K562 (cell line): ENCODE results near the gene TXNRD3. TPM values are rescaled to one million over a fixed set of nuclear protein-coding genes. Genes with fewer than 3 reads are reported as not detected.

Source experiments
- ATAC-seq: fragments of 200-7000 bp; cut with Tn5 transposase; 3 replicates; pipeline ENCODE4 v1.9.1; 2020; ENCODE audit warnings: moderate library complexity
- BruUV-seq: library from RNA; stranded (reverse); fragments of 400-500 nt; replicated peaks from 2 replicates; lab custom pipeline; 2021; lab: Mats Ljungman, UMichigan
- CTCF ChIA-PET: fragments of 300-600 bp; formaldehyde crosslinking; extraction: SDS; loops from one replicate; lab custom pipeline; 2021; ENCODE audit warnings: low intra/inter-chr PET ratio; lab: Yijun Ruan, JAX
- POLR2A ChIA-PET: fragments of 300-600, 350-650 bp; sonication (Branson Sonifier 250); formaldehyde crosslinking; extraction: SDS; loops from one replicate; lab custom pipeline; 2021; ENCODE audit warnings: antibody characterized with exemption, inconsistent platforms; lab: Yijun Ruan, JAX
- DNase-seq, 4 experiments: peaks; one replicate each; pipeline versions ENCODE4 v3.0.0 to v3.0.0-alpha.2; 2011 to 2018; ENCODE audit warnings: low spot score in 3 of 4, mixed read lengths in 3 of 4; ENCODE audit errors: extremely low read depth in 1 of 4
- FAIRE-seq: peaks from 2 replicates; lab custom pipeline; 2011; peaks lifted over from hg19 to GRCh38; lab: Jason Lieb, UNC
- H2AFZ ChIP-seq: 2 replicates; pipeline ENCODE4 v1.6.0; 2011; ENCODE audit warnings: low read depth, low read length, control low read depth, inconsistent platforms
- H3K27ac ChIP-seq: fragments of 200-600 bp; 3 replicates; pipeline ENCODE4 v1.8.0; 2011; ENCODE audit warnings: low read depth, mild to moderate bottlenecking, control low read depth, inconsistent platforms, low read length, moderate library complexity, mixed read lengths; ENCODE audit errors: extremely low read depth
- H3K27me3 ChIP-seq, 2 experiments: fragments of 300-600 bp in 1 of 2; 2 replicates in 1 of 2; 3 replicates in 1 of 2; pipeline versions ENCODE4 v1.6.0 to v1.8.0; 2011; ENCODE audit warnings: inconsistent platforms in 2 of 2, low read length in 2 of 2, mild to moderate bottlenecking in 1 of 2, mixed read lengths in 1 of 2, moderate library complexity in 1 of 2; ENCODE audit not compliant: control insufficient read depth in 2 of 2, insufficient read depth in 2 of 2
- H3K36me3 ChIP-seq: fragments of 300-600 bp; 3 replicates; pipeline ENCODE4 v1.8.0; 2011; ENCODE audit warnings: mild to moderate bottlenecking, low read length, inconsistent platforms; ENCODE audit not compliant: control insufficient read depth, insufficient read depth
- H3K4me1 ChIP-seq, 2 experiments: fragments of 200-600 bp in 1 of 2; replicated peaks in 1 of 2; 2 replicates in 1 of 2; 3 replicates in 1 of 2; pipeline versions ENCODE4 v1.5.1 to v1.8.0; 2011; ENCODE audit warnings: inconsistent platforms in 2 of 2, low read length in 2 of 2, mild to moderate bottlenecking in 1 of 2, mixed read lengths in 1 of 2, moderate library complexity in 1 of 2; ENCODE audit not compliant: control insufficient read depth in 2 of 2, insufficient read depth in 2 of 2
- H3K4me2 ChIP-seq: 2 replicates; pipeline ENCODE4 v1.6.1; 2011; ENCODE audit warnings: low read length, control low read depth, inconsistent platforms, mixed read lengths; ENCODE audit not compliant: insufficient read depth
- H3K4me3 ChIP-seq: fragments of 200-600 bp; sonication (generic), shearing (Covaris generic); 2 replicates; pipeline ENCODE4 v1.5.1; 2016; ENCODE audit warnings: control low read depth, inconsistent platforms
- H3K79me2 ChIP-seq: fragments of 200-600 bp; 3 replicates; pipeline ENCODE4 v1.8.0; 2011; ENCODE audit warnings: low read length, inconsistent platforms; ENCODE audit not compliant: control insufficient read depth, insufficient read depth
- H3K9ac ChIP-seq, 2 experiments: 2 replicates each; pipeline versions ENCODE4 v1.6.0 to v1.6.1; 2011; ENCODE audit warnings: low read depth in 2 of 2, low read length in 2 of 2, control low read depth in 1 of 2, inconsistent platforms in 1 of 2, mild to moderate bottlenecking in 1 of 2, mixed read lengths in 1 of 2; ENCODE audit not compliant: insufficient read depth in 1 of 2
- H3K9me1 ChIP-seq: one replicate; pipeline ENCODE4 v1.6.0; 2011; ENCODE audit warnings: inconsistent platforms, mild to moderate bottlenecking, low read length, moderate library complexity; ENCODE audit not compliant: control insufficient read depth, insufficient read depth
- H3K9me3 ChIP-seq: replicated peaks from 2 replicates; pipeline ENCODE4 v1.5.1; 2011; ENCODE audit warnings: low read depth, low read length, inconsistent platforms; ENCODE audit not compliant: control insufficient read depth, insufficient read depth
- H4K20me1 ChIP-seq: replicated peaks from 2 replicates; pipeline ENCODE4 v1.6.1; 2011; ENCODE audit warnings: low read length, inconsistent platforms, mixed read lengths; ENCODE audit not compliant: control insufficient read depth, insufficient read depth
- ETS1 ChIP-seq: conservative IDR thresholded peaks from 2 replicates; pipeline ENCODE4 v1.6.1; 2011; ENCODE audit warnings: low read depth, mild to moderate bottlenecking, low read length; ENCODE audit not compliant: control insufficient read depth
- HDAC6 ChIP-seq: IDR thresholded peaks from 2 replicates; pipeline ENCODE4 v1.6.1; 2012; ENCODE audit warnings: low read depth, mild to moderate bottlenecking, control low read depth, inconsistent platforms, low read length, moderate library complexity
- L3MBTL2 ChIP-seq: fragments of 450-650 bp; IDR thresholded peaks from 2 replicates; pipeline ENCODE4 v1.6.1; 2016; ENCODE audit warnings: mild to moderate bottlenecking, moderate library complexity
- MCM3 ChIP-seq: fragments of 450-650 bp; IDR thresholded peaks from 2 replicates; pipeline ENCODE4 v1.6.1; 2016
- MEF2A ChIP-seq: IDR thresholded peaks from 2 replicates; pipeline ENCODE4 v1.6.1; 2011; ENCODE audit warnings: low read depth, mild to moderate bottlenecking, low read length, moderate library complexity; ENCODE audit not compliant: control insufficient read depth
- PCBP1 ChIP-seq: fragments of 200-400 bp; formaldehyde crosslinking; IDR thresholded peaks from 2 replicates; pipeline ENCODE4 v1.6.1; 2018; ENCODE audit warnings: mild to moderate bottlenecking, low read depth, low read length; ENCODE audit not compliant: poor library complexity, severe bottlenecking
- POLR2A ChIP-seq: fragments of 450-650 bp; conservative IDR thresholded peaks from 2 replicates; pipeline ENCODE4 v1.6.1; 2016
- SLC30A9 ChIP-seq: fragments of 250-450 bp; sonication (Bioruptor Pico); IDR thresholded peaks from 2 replicates; pipeline ENCODE4 v1.8.0; 2022; ENCODE audit warnings: mild to moderate bottlenecking, moderate library complexity
- SREBF1 ChIP-seq: fragments of 150-350 bp; IDR thresholded peaks from 2 replicates; pipeline ENCODE4 v1.6.1; 2014; ENCODE audit warnings: antibody characterized with exemption, low read depth, low read length, borderline replicate concordance
- YY1 ChIP-seq, 3 experiments: IDR thresholded peaks; 2 replicates each; pipeline ENCODE4 v1.6.1; 2011; ENCODE audit warnings: low read length in 2 of 3, mild to moderate bottlenecking in 2 of 3, moderate library complexity in 2 of 3, borderline replicate concordance in 1 of 3, control low read depth in 1 of 3, low read depth in 1 of 3; ENCODE audit not compliant: insufficient read depth in 3 of 3, insufficient replicate concordance in 2 of 3, control insufficient read depth in 1 of 3, insufficient read length in 1 of 3; ENCODE audit errors: extremely low read depth in 1 of 3
- ZBTB49 ChIP-seq: sonication (generic); formaldehyde crosslinking; IDR thresholded peaks from 2 replicates; pipeline ENCODE4 v1.8.0; 2022; ENCODE audit warnings: missing genetic modification reagents, mild to moderate bottlenecking, borderline replicate concordance
- ZFP1 ChIP-seq: fragments of 450-650 bp; formaldehyde crosslinking; IDR thresholded peaks from 2 replicates; pipeline ENCODE4 v1.4.0; 2020; ENCODE audit warnings: mild to moderate bottlenecking, mixed read lengths
- ZNF398 ChIP-seq: fragments of 250-450 bp; sonication (Bioruptor Pico); IDR thresholded peaks from 2 replicates; pipeline ENCODE4 v1.8.0; 2021; ENCODE audit warnings: moderate library complexity, mild to moderate bottlenecking, inconsistent platforms
- ZNF707 ChIP-seq: fragments of 250-450 bp; sonication (Bioruptor Pico); conservative IDR thresholded peaks from 2 replicates; pipeline ENCODE4 v1.8.0; 2022; ENCODE audit warnings: inconsistent platforms, mild to moderate bottlenecking, moderate library complexity
- WGBS: fragments of 100-300 bp; shearing (Covaris generic); methylation state at CpG from one replicate; pipeline ENCODE4 v1.1.6; 2016; ENCODE audit warnings: low coverage, mixed read lengths; ENCODE audit not compliant: insufficient coverage; ENCODE audit errors: missing lambda C conversion rate; 5-methylcytosine and 5-hydroxymethylcytosine counted together
- in situ Hi-C: fragments of 300-500 bp; cut with MboI; formaldehyde crosslinking; loops from 4 replicates; pipeline ENCODE4 v1.15.0; 2018; ENCODE audit warnings: inconsistent platforms, mixed read lengths
- intact Hi-C: fragments of 100-400 bp; cut with micrococcal nuclease; formaldehyde crosslinking; loops from 2 replicates; pipeline ENCODE4 v1.14.2; 2022
- polyA plus RNA-seq, 8 experiments: library from polyadenylated mRNA; depleted of rRNA in 4 of 8; stranded (reverse) in 5 of 8; unstranded in 3 of 8; fragments of >200 nt; fragmentation: Nextera tagmentation in 2 of 8; fragmentation: Illumina TruSeq in 1 of 8; extraction: Ambion mirVana in 2 of 8; extraction: Trizol in 1 of 8; gene quantifications; 2 replicates each; pipeline versions ENCODE4 v1.2.1 to v1.2.3, GENCODE V29; 2011 to 2014; ENCODE audit warnings: inconsistent platforms in 1 of 8, missing spikeins in 1 of 8
- total RNA-seq, 7 experiments: library from RNA; depleted of rRNA in 6 of 7; stranded (reverse); fragments of >200 nt in 6 of 7; fragmentation: Illumina TruSeq in 2 of 7; extraction: Trizol in 2 of 7; gene quantifications; 2 replicates each; pipeline versions ENCODE4 v1.2.1 to v1.2.3, GENCODE V29; 2011 to 2021; ENCODE audit warnings: low replicate concordance in 1 of 7

Gene TXNRD3
- total and polyA plus RNA-seq, 9 of the 15 experiments (the other 6 are each of a cell fraction or from before 2014, with no cell fraction given), result 0.96 to 2.3 (median 1.7) TPM

DNA sequence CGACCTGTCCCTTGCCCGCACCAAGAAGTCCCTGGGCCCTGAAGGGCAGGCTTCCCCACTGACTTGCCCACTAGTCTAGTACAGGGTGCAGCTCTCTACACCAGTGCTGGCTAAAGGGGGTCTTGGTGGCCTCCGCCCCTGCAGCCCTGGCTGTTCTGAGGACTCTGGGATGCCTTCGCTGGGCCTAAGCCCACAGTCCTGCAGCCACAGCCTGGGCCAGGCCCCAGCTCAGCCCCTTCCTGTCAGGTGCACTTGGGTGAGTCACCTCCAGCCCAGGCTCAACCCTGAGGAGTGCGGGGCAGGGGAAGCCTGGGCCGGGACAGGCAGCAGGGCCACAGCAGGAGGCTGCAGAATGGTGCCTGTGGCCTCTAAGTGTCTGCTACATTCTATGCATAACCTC, 97.2 kb downstream of the TXNRD3 start (continued):
- TF ChIP-seq ETS1 (no peak), ZNF707 (no peak), POLR2A (no peak), ZFP1 (CRISPR knock-in tag) (no peak), SREBF1 (no peak), SLC30A9 (no peak)

- intact Hi-C loops (no loop called here), in situ Hi-C loops (no loop called here)
- no peak overlapping the region for H3K4me2 ChIP-seq
- H3K27ac ChIP-seq, result no peak overlapping the region
- CTCF ChIA-PET, result no interaction called here
- no peaks in the 10 kb centered on the region for H3K9me3 ChIP-seq
- no peak overlapping the region for H2AFZ ChIP-seq
- ATAC-seq (no peak), FAIRE-seq (no peak), DNase-seq (no peak)
- 0% methylated on average over 1 of the region's 11 CpGs for WGBS
- H3K36me3 ChIP-seq, result no peaks in the 10 kb centered on the region
- H3K9ac ChIP-seq, result no peak overlapping the region
- no peaks in the 10 kb centered on the region for H3K4me1 ChIP-seq
- POLR2A ChIA-PET, result no interaction called here
- no TSS peak for BruUV-seq
- H3K27me3 ChIP-seq, result peaks cover 4 to 29% of the 10 kb centered on the region in 2 experiments; a peak in 2 of 5 replicates
- H3K4me3 ChIP-seq, result no peak overlapping the region
- no peaks in the 10 kb centered on the region for H3K79me2 ChIP-seq
- H4K20me1 ChIP-seq, result no peaks in the 10 kb centered on the region; the same call in 1 of the 2 replicates
- H3K9me1 ChIP-seq, result no peaks in the 10 kb centered on the region
- TF ChIP-seq MCM3 (no peak), MEF2A (no peak), ZBTB49 (CRISPR knock-in tag) (no peak), ZNF398 (CRISPR knock-in tag) (no peak), HDAC6 (no peak), L3MBTL2 (no peak), PCBP1 (no peak), YY1 (IDR thresholded peaks at IDR 0.05; ENCODE audit: borderline replicate concordance in 1 of 3, control insufficient read depth in 1 of 3, extremely low read depth in 1 of 3, insufficient read depth in 3 of 3, insufficient read length in 1 of 3, insufficient replicate concordance in 2 of 3, low read depth in 1 of 3, low read length in 2 of 3) (no peak)
These were observed 97.5 kb downstream of the TXNRD3 start for GRCh38 chr3:126557415-126557745.
